ENCODE results near the gene HSF2BP. TPM values are rescaled to one million over a fixed set of nuclear protein-coding genes. Genes with fewer than 3 reads are reported as not detected.
"Not testable (repeated sequence)": the region's sequence is repeated elsewhere in the genome, so short reads cannot be mapped to it uniquely, and the experiment has no call there.

The HSF2BP gene
- polyA plus RNA-seq, 4 donors, result 1.7 to 2.7 (median 2.1) TPM

DNA sequence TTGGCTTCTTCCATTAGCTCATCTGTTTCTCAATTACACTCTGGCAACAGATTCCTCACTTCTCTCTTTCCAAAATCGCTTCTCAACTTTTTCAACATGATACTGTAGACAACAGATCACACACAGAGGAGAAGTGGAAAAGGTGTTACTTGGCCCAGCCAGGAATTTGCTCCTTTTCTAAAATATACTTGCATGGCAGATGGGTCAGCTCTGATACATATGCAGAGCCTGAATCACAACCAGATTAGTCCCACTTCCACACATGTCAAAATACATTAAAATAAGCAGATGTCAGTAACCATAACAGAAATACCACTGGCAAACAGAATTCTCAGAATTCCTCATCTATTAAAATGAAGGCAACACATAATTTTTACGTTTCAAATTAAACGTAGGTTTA, 89.1 kb downstream of the HSF2BP start:
- not testable (repeated sequence) for DNase-seq (ENCODE audit: low read depth in 4 of 4, low spot score in 3 of 4)

DNA sequence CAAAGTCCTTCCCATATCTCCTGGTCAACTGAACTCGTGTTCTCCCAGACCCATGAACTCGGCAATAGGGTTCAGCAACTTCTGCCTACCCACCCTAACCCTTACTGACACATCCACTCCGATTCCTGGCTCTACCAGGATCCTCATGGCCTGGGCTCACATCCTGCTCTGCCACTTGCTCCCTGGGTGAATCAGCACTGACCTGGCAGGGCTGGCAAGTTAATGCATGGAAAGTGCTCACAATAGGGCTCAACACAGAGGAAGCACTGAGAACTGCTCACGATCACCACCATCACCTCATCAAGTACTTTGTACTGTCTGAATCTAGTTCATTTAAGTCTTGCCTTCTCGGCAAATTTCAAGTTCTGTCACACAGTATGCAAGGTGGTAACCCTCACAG, 96.8 kb downstream of the HSF2BP start:
- not testable (repeated sequence) for DNase-seq (ENCODE audit: low read depth in 4 of 4, low spot score in 3 of 4)

DNA sequence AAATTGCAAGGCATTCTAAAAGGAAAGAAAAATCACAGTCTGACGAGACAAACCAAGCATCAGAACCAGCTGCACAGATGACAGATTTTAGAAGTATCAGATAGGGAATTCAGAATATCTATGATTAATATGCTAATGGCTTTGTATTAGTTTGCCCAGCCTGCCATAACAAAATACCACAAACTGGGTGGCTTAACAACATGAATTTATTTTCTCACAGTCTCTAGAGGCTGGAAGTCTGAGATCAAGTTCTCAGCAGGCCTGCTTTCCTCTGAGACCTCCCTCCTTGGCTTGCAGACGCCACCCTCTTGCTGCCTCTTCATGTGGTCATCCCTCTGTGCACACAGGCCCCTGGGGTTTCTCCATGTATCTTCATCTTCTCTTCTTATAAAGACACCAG, 118.7 kb downstream of the HSF2BP start:
- not testable (repeated sequence) for DNase-seq (ENCODE audit: low read depth in 4 of 4, low spot score in 3 of 4)

DNA sequence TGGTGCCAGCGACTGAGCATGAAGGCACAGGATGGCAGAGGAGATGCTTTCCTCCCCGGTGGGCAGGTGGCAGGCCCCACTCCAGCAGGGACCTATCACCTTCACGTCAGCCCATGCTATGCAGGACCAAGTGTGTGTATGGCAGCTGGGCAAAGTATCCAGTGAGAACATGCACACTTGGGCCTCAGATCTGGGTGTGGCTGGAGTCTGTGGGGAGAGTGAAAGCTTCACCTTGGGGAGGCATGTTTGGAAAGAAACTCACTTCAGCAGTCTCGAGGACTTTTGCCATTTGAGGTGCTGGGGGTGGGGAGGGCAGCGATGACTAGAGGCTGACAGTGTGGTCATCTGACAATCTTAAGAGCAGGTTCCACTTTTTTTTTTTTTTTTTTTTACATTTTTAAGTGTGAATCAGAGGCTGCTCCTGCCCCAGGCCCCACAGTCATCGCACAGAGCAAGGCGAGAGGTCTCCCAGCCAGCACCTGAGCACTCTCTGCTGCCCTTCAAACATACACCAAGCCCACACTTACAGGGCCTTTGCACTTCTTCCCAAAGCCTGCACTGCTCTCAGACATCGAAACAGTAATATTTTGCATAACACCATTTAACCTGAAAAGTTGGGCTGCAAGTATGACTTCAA, 136.7 kb downstream of the HSF2BP start:
- DNase-seq (ENCODE audit: low read depth in 4 of 4, low spot score in 3 of 4), result not testable (repeated sequence)

DNA sequence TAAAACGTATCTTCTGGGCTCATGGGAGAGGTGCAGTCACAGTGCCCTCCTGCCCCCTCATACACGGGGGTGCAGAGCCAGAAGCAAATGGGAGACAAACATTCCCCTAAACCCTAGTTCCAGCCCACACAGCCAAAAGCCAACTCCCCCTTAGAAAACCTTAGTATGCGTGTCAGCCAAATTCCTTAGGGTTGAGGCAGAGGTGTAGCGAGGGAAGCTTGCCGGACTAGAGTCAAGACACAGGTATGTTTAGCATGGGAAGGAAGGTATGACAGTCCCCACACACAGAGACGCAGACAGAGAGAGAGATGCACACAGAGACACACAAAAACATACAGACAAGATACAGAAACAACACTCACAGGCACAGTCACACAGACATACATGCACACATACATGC, 141.6 kb downstream of the HSF2BP start:
- not testable (repeated sequence) for DNase-seq (ENCODE audit: low read depth in 4 of 4, low spot score in 3 of 4)

DNA sequence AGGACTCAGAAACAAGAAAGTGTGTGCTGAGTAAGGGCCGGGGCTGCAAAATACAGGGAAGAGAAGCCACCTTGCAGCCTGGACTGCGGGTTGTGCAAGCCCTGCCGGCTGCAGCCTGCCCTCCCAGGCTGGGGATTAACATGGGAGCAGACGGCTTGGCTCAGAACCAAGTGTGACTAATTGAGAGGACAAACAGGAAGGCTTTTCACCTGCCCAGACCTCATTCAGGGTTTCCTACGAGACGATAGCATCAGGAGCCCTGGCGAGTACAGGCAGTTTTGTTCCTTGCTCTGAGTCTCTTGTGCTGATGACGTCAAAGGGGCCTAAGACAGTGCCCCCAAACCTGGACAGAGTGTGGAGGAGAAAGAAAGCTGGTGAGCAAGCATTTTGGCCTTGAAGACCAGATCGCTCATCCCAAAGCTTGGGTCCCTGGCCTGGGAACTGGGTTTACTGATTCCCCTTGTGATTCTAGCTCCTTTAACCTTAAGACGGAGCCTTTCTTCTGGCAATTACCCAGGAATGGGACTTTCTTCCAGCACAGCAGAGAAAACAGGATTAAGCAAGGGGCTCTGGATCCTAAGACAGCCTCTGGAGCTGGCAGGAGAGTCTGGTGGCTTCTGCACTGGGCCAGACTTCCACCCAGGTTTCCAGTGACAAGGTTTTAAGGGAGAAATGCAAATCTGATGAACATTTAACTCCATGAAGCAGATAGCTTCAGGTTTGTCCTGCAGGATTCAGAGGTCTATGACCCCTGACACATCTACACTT, 142.2 kb downstream of the HSF2BP start:
- not testable (repeated sequence) for DNase-seq (ENCODE audit: low read depth in 4 of 4, low spot score in 3 of 4)

DNA sequence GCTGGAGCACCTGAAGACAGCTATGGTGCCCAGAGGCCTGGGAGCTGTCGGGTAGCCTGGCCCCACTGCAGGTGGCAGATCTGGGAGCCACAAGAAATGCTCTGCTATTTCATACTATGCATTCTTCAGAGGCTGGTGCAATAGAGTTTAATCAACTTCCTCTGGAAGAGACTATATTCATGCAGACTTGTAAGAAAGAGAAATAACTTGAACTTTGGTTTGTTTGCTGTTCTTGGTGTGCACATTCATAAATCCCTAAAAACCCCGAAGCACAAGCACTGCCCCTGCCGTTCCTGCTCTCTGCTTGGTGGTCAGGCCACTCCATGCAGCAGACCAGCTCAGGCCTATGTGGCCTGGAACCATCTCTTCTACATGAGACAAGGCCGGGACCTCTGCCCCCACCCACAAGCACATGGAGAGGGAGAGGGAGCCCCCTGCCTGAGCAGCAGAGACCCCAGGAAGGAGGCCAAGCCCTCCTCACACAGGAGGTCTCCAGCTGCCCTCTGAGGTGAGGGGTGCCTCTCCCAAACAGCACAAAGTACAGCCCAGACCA, 142.9 kb downstream of the HSF2BP start:
- not testable (repeated sequence) for DNase-seq (ENCODE audit: low read depth in 4 of 4, low spot score in 3 of 4)

DNA sequence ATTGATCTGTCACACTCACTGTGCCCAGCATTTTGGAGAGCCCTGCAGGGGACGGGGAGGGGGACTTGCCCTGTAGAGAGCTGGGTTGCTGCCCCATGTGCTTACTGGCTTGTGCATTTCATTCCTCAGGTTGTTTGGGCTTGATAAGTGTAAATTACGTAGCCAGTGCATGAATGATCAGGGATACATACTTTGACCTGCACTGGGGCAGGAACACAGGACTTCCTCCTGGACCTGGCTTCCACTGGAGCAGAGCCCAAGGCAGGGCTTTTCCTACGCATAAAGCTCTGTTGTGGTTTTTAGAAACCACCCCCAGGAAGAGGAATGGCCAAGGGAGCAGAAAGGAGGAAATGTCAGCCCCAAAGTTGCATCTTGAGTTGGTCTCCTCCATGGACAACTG, 144.5 kb downstream of the HSF2BP start:
- not testable (repeated sequence) for DNase-seq (ENCODE audit: low read depth in 4 of 4, low spot score in 3 of 4)

DNA sequence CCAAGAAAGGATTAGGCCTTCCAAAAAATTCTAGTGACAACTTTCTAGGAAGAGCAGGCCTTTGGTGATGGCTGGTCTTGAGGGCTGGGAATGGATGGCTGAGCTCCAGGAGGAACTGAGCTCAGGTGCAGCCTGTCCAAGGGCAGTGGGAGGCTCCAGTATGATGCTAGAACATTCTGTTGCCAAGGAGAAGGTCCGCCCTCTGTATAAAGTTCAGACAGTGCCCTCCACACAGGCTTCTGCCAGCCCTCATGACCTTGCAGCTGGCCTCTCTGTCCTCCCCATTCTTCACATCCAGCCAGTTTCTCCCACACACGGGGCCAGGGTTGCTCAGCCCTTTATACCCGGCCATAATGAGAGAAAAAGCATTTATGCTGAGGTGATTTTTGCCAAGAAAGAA, 146.3 kb downstream of the HSF2BP start:
- DNase-seq (ENCODE audit: low read depth in 4 of 4, low spot score in 3 of 4), result not testable (repeated sequence)

DNA sequence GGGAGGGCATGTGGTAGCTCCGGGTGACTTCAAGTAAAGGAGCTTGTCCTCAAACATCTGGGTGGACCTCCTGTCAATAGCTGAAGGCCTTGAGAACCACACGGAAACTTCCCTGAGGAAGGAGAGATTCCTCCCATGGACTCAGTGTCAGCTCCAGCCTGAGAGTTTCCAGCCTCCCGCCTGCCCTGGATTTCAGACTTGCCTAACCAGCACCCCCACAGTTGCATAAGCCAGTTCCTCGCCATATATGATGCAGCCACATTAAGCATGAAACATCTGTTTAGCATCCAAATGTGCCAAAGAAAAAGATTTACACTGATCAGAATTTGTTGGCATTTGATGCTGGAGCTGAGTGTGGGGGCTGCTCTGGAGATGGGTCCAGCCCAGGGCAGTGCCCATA, 148.1 kb downstream of the HSF2BP start:
- not testable (repeated sequence) for DNase-seq (ENCODE audit: low read depth in 4 of 4, low spot score in 3 of 4)

DNA sequence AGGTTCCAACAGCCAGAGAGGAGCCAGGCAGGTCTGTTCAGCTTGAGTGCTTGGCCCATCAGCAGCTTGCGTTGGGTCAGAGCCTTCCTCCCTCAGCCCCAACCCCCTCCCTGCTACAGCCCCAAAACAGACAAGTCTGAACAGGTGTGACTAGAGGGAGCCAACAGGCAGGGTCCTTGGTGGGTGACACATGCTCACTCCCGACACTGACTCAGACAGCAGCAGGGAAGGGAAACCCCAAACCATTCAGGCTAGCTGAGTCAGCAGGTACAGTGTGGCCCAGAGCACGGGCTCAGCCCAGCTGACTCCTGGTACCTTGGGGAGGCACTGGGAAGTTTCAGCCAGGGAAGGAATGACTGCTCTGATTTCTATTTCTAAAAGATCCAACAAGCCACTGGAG, 148.6 kb downstream of the HSF2BP start:
- DNase-seq (ENCODE audit: low read depth in 4 of 4, low spot score in 3 of 4), result not testable (repeated sequence)

DNA sequence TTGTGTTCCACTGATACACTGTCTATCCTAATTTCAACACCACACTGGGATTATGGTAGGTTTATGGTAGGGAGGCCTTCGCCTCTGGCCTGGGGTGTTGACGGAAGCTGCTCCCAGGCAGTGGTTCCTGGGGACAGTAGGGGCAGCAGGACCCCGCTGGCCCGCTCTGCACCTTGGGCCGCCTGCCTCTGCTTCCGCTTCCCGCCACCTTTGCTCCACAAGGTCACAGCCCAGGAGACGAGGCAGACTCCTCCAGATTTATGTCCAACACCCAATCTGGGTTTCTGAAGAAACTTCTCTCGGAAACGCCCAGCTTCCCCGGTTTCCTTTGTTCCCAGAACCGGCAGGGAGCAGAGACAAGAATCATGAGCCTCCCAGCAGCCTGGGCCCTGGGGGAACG, 155.4 kb downstream of the HSF2BP start:
- not testable (repeated sequence) for DNase-seq (ENCODE audit: low read depth in 4 of 4, low spot score in 3 of 4)

DNA sequence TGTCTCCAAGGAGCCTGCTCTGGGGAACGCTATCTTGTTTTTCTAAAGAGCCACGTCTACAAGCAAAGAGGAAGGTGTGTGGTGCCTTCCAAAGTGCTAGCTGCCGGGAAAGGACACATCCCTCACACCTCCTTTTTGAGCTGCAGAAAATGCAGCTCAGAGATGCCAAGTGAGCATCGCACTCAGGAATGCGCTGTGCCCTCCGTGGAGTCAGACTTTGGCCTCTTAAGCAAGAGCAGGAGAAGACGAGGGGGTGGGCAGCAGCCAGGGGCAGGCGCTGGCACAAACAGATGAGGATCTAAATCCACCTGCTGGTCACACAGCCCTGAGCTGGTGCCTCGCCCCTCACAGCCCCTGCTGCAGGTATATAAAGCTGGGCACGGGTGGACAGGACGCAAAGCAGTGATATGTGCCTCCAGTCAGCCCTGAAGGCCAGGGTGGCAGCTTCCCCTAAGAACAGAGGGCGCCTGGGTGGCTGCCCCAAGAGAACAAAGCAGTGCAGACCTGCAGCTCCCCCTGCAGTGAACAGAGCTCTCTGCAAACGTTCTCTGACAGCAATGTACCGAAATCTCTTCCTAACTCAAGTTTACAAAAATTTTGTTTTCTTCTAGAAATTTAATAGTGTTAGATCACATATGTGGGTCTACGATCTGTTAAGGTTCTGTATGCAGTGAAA, 156.1 kb downstream of the HSF2BP start:
- not testable (repeated sequence) for DNase-seq (ENCODE audit: low read depth in 4 of 4, low spot score in 3 of 4)

DNA sequence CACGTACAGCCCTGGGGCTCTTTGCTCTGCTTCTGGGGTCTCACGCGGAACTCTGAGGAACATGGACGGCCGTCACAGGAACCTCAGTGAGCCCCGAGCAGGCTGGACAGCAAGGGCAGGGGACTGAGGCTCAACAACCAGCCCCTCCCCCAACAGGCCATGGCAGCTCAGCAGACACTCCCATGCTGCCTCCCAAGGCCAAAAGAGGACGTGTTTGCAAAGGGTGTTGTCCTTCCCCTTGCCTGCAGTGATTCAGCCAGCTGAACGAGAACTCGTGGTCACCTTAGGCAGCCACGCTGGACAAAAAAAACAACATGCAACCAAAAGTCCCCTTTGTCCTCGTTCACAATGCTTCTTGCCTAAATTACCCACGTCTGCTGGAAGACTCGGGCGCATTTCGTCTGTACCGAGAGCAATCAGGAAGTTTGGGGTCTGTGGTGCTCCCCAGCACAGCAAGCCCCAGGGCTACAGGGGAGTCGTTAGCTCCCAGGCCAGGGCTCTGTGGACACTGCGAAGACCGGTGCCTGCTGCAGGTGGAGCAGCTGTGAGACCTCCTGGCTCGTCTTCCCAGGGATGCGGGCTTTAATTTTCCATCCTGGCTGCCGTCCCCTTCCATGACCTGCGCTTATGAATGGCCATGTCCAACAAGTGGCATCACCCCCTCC, 156.7 kb downstream of the HSF2BP start:
- not testable (repeated sequence) for DNase-seq (ENCODE audit: low read depth in 4 of 4, low spot score in 3 of 4)

DNA sequence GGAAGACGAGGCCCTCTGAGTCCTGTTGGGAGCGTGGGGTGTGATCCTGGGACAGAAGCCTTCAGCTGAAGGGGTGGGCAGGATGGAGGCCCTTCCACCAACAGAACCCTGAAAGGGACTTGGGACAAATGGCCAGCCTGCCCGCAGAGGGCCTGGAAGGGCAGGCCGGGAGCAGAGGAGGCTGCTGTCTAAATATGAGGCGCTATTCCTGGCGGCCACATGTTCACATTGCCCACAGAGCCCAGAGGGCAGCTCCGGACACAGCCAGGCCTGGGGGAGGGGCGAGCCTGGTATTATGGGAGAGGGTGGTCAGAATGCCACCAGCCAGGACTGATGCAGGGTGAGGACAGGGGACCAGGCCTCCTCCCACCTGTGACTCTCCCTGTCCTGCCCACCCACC, 160.4 kb downstream of the HSF2BP start:
- not testable (repeated sequence) for DNase-seq (ENCODE audit: low read depth in 4 of 4, low spot score in 3 of 4)

DNA sequence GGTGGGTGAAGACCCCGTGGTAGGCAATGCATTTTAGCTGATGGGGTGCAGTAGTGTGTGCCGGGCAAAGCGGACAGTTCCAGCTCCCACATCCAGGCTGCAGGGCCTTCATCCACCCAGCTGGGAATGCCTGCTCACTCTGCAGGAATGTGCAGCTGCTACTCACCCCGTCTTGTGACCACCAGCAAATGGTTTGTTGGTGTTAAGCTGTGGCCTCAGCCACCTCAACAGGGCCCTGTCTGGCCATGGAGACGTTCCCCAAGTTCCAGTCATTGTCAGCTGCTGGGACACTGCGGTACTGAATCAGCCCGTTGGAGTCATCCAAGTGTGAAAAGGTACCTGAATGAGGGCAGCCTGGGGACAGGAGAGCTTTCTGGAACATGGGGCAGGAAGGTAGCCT, 161.2 kb downstream of the HSF2BP start:
- DNase-seq (ENCODE audit: low read depth in 4 of 4, low spot score in 3 of 4), result not testable (repeated sequence)

DNA sequence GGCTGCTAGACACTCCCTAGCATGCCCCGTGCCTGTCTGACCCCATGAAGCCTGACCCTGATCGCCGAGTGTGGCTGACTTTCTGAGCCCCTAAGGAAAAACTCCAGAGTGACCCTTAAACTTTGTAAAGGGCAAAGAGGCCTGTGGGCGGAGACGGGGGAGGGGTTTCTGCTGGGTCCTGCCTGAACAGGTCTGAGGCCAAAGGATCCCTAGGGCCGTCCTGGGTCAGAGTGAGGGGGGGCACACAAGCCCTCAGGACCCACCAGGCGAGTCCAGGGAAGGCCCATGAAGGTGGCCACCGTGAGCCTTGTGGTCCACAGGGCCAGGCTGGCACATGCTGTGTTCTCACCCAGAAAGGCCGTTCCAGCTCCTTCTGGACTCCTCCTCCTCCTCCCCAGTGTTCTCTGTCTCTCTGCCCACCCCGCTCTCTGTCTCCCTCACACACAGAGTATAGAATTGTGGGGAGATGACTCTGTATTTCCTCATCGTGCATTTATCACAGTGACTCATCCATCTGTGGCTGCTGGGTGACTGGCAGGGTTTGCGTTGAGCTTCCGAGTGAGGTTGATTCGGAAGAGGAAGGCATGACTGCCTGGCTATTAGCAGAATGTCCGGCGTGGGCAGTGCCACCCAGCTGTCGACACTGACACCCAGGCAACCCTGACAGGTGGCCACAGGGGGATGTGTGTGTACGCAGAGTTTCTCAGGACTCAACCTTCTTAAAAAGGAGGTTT, 164.8 kb downstream of the HSF2BP start:
- DNase-seq (ENCODE audit: low read depth in 4 of 4, low spot score in 3 of 4), result not testable (repeated sequence)

DNA sequence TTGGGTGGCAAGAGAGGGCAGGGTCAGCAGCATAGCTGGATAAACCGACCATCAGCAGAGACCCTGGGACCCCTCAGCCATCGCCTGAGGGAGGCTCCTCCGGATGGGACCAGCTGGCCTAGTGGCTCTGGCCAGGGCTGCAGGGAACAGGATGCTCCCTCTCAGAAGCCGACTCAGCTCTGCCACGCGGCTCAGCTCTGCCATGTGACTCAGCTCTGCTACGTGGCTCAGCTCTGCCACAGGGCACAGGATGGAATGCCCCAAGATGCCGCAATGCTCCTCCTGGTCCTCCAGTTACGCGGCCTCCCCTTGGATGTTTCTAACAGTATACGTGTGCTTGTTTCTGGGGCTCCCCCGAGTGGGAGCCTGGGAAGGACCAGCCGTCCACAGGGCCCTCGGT, 165.8 kb downstream of the HSF2BP start:
- DNase-seq (ENCODE audit: low read depth in 4 of 4, low spot score in 3 of 4), result not testable (repeated sequence)

DNA sequence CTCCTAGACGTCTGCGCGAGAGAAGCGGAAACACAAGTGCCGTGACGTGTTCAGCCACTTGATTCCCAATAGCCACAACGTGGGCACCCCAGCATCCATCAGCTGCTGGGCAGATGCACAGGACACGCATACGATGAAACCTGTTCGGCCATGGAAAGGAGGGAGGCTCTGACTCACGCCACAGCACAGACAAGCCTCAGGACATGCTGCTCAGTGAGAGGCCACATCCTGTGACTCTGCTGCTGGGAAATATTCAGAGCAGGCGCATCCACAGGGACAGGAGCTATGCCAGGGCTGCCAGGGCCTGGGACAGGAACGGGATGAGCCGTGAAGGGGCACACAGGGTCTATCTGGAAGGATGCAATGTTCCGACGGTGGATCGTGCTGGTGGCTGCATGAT, 171.1 kb downstream of the HSF2BP start:
- not testable (repeated sequence) for DNase-seq (ENCODE audit: low read depth in 4 of 4, low spot score in 3 of 4)

DNA sequence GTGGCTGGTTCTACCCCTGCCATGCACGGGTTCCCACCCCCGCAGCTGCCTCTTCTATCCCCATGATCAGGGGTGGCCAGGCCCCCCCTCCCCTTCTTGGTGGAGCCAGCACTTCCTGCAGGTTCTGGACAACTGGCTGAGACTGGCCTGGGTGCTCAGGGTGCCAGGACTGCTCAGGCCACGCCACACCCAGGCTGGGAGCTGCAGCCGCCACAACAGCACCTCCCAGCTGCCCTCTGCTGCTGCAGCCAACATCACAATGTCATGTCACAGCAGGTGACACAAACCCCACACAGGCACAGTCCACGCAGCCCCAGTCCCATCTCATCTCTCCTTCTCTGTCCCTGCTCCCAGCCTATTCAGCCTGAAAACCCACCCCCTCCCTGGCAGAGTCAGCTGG, 173.2 kb downstream of the HSF2BP start:
- DNase-seq (ENCODE audit: low read depth in 4 of 4, low spot score in 3 of 4), result not testable (repeated sequence)
